Lung (tissue), 12 donors: ENCODE measurements around the gene FAM222A. TPM values are rescaled to one million over a fixed set of nuclear protein-coding genes. Genes with fewer than 3 reads are reported as not detected.
A peak's percentile ranks its signal among the peaks of the same experiment; 100 is the strongest.

Experiments used
- ATAC-seq: fragments of 200-7000 bp; cut with Tn5 transposase; one replicate; pipeline ENCODE4 v1.9.1; 2020; ENCODE audit warnings: moderate number of reproducible peaks; ENCODE audit not compliant: insufficient read depth, low FRiP score
- DNase-seq, 3 donors: peaks; one replicate each; pipeline ENCODE4 v3.0.0-alpha.2; 2013 to 2017
- H3K27ac ChIP-seq, 2 donors: one replicate each; pipeline ENCODE4 v1.5.1; 2013; ENCODE audit warnings: mild to moderate bottlenecking in 2 of 2, moderate library complexity in 2 of 2, control low read depth in 1 of 2, inconsistent platforms in 1 of 2, low read depth in 1 of 2, low read length in 1 of 2
- H3K27me3 ChIP-seq, 3 donors: one replicate each; pipeline ENCODE4 v1.5.1; 2013; ENCODE audit warnings: low read length in 2 of 3; ENCODE audit not compliant: control insufficient read depth in 3 of 3, insufficient read depth in 3 of 3
- H3K36me3 ChIP-seq, 4 donors: one replicate each; pipeline ENCODE4 v1.5.1; 2013; ENCODE audit warnings: low read length in 4 of 4, mild to moderate bottlenecking in 1 of 4, moderate library complexity in 1 of 4; ENCODE audit not compliant: control insufficient read depth in 4 of 4, insufficient read depth in 4 of 4
- H3K4me1 ChIP-seq, 5 donors: one replicate each; pipeline ENCODE4 v1.5.1; 2013; ENCODE audit warnings: low read length in 5 of 5, mild to moderate bottlenecking in 2 of 5, moderate library complexity in 1 of 5; ENCODE audit not compliant: control insufficient read depth in 5 of 5, insufficient read depth in 5 of 5
- H3K4me3 ChIP-seq: one replicate; pipeline ENCODE4 v1.5.1; 2013; ENCODE audit warnings: mild to moderate bottlenecking, control low read depth, moderate library complexity
- H3K9ac ChIP-seq, 2 donors: one replicate each; pipeline ENCODE4 v1.5.1; 2013; ENCODE audit warnings: low read length in 2 of 2, control low read depth in 1 of 2; ENCODE audit not compliant: insufficient read depth in 1 of 2
- H3K9me3 ChIP-seq, 4 donors: one replicate each; pipeline ENCODE4 v1.5.1; 2013; ENCODE audit warnings: low read length in 3 of 4, mild to moderate bottlenecking in 1 of 4, moderate library complexity in 1 of 4; ENCODE audit not compliant: control insufficient read depth in 4 of 4, insufficient read depth in 3 of 4
- CTCF ChIP-seq: IDR thresholded peaks from 2 replicates; pipeline ENCODE4 v1.5.1; 2012; ENCODE audit warnings: mild to moderate bottlenecking; ENCODE audit errors: control extremely low read depth, extremely low read depth
- WGBS, 2 donors: extraction: QIAGEN DNeasy Blood & Tissue Kit; methylation state at CpG; one replicate each; pipeline ENCODE4 v1.1.7; 2013; 5-methylcytosine and 5-hydroxymethylcytosine counted together
- polyA plus RNA-seq, 2 donors: library from polyadenylated mRNA; stranded (reverse); fragments of 200-250 nt; gene quantifications; one replicate each; pipeline ENCODE4 v1.2.1, GENCODE V29; 2013
- total RNA-seq, 2 donors: library from RNA; depleted of rRNA in 1 of 2; stranded (reverse); fragments of >200 nt in 1 of 2; gene quantifications; one replicate each; pipeline ENCODE4 v1.2.1, GENCODE V29; 2014 to 2021
- donor health status: control.
- donor health status: control.
- donor health status: Bipolar disorder and iron deficiency.
- donor health status: healthy.
- donor health status: DM: yes; HTN: yes; CAD: no.

The FAM222A gene
- total and polyA plus RNA-seq, 4 donors, result 0.28 to 2.6 (median 1.1) TPM

- H3K36me3 ChIP-seq, result no peaks in the 10 kb centered on the region
- peak; percentile 88 for TF ChIP-seq CTCF
- 39 to 43% methylated on average over 12 of the region's 12 CpGs for WGBS, 2 donors
- no peak overlapping the region for H3K4me3 ChIP-seq
- H3K27ac ChIP-seq, result no peak overlapping the region
- ATAC-seq, result peak; percentile 81
- peak; percentile 52 to 70 (median 65) for DNase-seq
- no peak overlapping the region for H3K9ac ChIP-seq
- no peaks in the 10 kb centered on the region for H3K9me3 ChIP-seq
- no peaks in the 10 kb centered on the region for H3K27me3 ChIP-seq
- H3K4me1 ChIP-seq, result peaks cover 0 to 3% (median 0%) of the 10 kb centered on the region in 5 donors
These were observed 91.5 kb downstream of the FAM222A start for GRCh38 chr12:109804820-109805761.

- TF ChIP-seq CTCF, result no peak
- ATAC-seq, result no peak
- no peak overlapping the region for H3K4me3 ChIP-seq
- DNase-seq, result no peak
- 94 to 98% methylated on average over 12 of the region's 12 CpGs for WGBS, 2 donors
- no peaks in the 10 kb centered on the region for H3K36me3 ChIP-seq
- no peaks in the 10 kb centered on the region for H3K27me3 ChIP-seq
- no peak overlapping the region for H3K9ac ChIP-seq
- H3K27ac ChIP-seq, result no peak overlapping the region
- H3K4me1 ChIP-seq, result peaks cover 0 to 3% (median 0%) of the 10 kb centered on the region in 5 donors
- H3K9me3 ChIP-seq, result no peaks in the 10 kb centered on the region
These were observed 94.5 kb downstream of the FAM222A start for GRCh38 chr12:109807954-109808643.

GRCh38 chr12:109808876-109809646 lies 95.4 kb downstream of the FAM222A start:
- H3K4me1 ChIP-seq, result peaks cover 0 to 3% (median 0%) of the 10 kb centered on the region in 5 donors
- no peaks in the 10 kb centered on the region for H3K9me3 ChIP-seq
- no peak for TF ChIP-seq CTCF
- WGBS, 2 donors, result 94 to 97% methylated on average over 4 of the region's 4 CpGs
- no peak for DNase-seq
- no peaks in the 10 kb centered on the region for H3K27me3 ChIP-seq
- no peak for ATAC-seq
- H3K27ac ChIP-seq, result no peak overlapping the region
- H3K9ac ChIP-seq, result no peak overlapping the region
- no peak overlapping the region for H3K4me3 ChIP-seq
- H3K36me3 ChIP-seq, result peaks cover 0 to 3% (median 0%) of the 10 kb centered on the region in 4 donors
